ENCODE data around the gene UGT1A1. TPM values are rescaled to one million over a fixed set of nuclear protein-coding genes. Genes with fewer than 3 reads are reported as not detected.

UGT1A1 gene
- total RNA-seq, 1 experiment from 2014 or later = not detected

DNA sequence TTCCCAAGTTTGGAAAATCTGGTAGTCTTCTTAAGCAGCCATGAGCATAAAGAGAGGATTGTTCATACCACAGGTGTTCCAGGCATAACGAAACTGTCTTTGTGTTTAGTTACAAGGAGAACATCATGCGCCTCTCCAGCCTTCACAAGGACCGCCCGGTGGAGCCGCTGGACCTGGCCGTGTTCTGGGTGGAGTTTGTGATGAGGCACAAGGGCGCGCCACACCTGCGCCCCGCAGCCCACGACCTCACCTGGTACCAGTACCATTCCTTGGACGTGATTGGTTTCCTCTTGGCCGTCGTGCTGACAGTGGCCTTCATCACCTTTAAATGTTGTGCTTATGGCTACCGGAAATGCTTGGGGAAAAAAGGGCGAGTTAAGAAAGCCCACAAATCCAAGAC, 12.1 kb downstream of the UGT1A1 start:
- Histone ChIP-seq H3K9ac (ENCODE audit: low read length) (no peak overlapping the region), H3K4me3 (replicated peaks in 1 of 2; ENCODE audit: low read depth in 1 of 2, low read length in 2 of 2) (no peak overlapping the region), H3K79me2 (ENCODE audit: insufficient read depth, low read length) (no peaks in the 10 kb centered on the region), H3K9me2 (ENCODE audit: insufficient read depth) (no peaks in the 10 kb centered on the region), H3K27ac (ENCODE audit: low read depth, low read length) (no peak overlapping the region), H2AFZ (ENCODE audit: low read depth, low read length, poor library complexity, severe bottlenecking) (no peak overlapping the region), H3K4me1 (ENCODE audit: control insufficient read depth in 1 of 2, insufficient read depth in 2 of 2, low read length in 2 of 2) (no peaks in the 10 kb centered on the region), H3K4me2 (ENCODE audit: low read length) (no peak overlapping the region), H3K36me3 (ENCODE audit: control insufficient read depth in 1 of 2, insufficient read depth in 2 of 2, low read length in 2 of 2) (no peaks in the 10 kb centered on the region), H3K9me3 (ENCODE audit: control insufficient read depth in 1 of 2, insufficient read depth in 1 of 2, low read depth in 1 of 2, low read length in 2 of 2) (no peaks in the 10 kb centered on the region), H4K20me1 (ENCODE audit: insufficient read depth) (no peaks in the 10 kb centered on the region), H3K27me3 (ENCODE audit: insufficient read depth, low read length) (no peaks in the 10 kb centered on the region)
- no peak for ATAC-seq
- ChIA-PET POLR2A (no interaction called here), CTCF (no interaction called here), RAD21 (ENCODE audit: low non-redundant PET in 1 of 2, low total read pairs in 2 of 2, uncharacterized antibody in 2 of 2, unreplicated experiment in 2 of 2) (no interaction called here)
- DNase-seq (ENCODE audit: low read depth, low spot score) = no peak
- TF ChIP-seq, protein P1, sequence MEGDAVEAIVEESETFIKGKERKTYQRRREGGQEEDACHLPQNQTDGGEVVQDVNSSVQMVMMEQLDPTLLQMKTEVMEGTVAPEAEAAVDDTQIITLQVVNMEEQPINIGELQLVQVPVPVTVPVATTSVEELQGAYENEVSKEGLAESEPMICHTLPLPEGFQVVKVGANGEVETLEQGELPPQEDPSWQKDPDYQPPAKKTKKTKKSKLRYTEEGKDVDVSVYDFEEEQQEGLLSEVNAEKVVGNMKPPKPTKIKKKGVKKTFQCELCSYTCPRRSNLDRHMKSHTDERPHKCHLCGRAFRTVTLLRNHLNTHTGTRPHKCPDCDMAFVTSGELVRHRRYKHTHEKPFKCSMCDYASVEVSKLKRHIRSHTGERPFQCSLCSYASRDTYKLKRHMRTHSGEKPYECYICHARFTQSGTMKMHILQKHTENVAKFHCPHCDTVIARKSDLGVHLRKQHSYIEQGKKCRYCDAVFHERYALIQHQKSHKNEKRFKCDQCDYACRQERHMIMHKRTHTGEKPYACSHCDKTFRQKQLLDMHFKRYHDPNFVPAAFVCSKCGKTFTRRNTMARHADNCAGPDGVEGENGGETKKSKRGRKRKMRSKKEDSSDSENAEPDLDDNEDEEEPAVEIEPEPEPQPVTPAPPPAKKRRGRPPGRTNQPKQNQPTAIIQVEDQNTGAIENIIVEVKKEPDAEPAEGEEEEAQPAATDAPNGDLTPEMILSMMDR (IDR thresholded peaks at IDR 0.05 in 2 of 3, conservative IDR thresholded peaks at IDR 0.05 in 1 of 3; ENCODE audit: borderline replicate concordance in 1 of 3, insufficient read depth in 1 of 3, low read depth in 2 of 3, low read length in 2 of 3) = no peak
- TF ChIP-seq ELF1 (IDR thresholded peaks at IDR 0.05; ENCODE audit: borderline replicate concordance, low read depth) = no peak
- no peak for TF ChIP-seq EZH2 (IDR thresholded peaks at IDR 0.05)
- TF ChIP-seq, protein P2, sequence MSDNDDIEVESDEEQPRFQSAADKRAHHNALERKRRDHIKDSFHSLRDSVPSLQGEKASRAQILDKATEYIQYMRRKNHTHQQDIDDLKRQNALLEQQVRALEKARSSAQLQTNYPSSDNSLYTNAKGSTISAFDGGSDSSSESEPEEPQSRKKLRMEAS (IDR thresholded peaks at IDR 0.05) = no peak
- no peak for TF ChIP-seq SIN3A (IDR thresholded peaks at IDR 0.05; ENCODE audit: low read depth)
- TF ChIP-seq CBX3 (IDR thresholded peaks at IDR 0.05; ENCODE audit: low read depth) = no peak
- TF ChIP-seq, protein P3, sequence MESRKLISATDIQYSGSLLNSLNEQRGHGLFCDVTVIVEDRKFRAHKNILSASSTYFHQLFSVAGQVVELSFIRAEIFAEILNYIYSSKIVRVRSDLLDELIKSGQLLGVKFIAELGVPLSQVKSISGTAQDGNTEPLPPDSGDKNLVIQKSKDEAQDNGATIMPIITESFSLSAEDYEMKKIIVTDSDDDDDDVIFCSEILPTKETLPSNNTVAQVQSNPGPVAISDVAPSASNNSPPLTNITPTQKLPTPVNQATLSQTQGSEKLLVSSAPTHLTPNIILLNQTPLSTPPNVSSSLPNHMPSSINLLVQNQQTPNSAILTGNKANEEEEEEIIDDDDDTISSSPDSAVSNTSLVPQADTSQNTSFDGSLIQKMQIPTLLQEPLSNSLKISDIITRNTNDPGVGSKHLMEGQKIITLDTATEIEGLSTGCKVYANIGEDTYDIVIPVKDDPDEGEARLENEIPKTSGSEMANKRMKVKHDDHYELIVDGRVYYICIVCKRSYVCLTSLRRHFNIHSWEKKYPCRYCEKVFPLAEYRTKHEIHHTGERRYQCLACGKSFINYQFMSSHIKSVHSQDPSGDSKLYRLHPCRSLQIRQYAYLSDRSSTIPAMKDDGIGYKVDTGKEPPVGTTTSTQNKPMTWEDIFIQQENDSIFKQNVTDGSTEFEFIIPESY (IDR thresholded peaks at IDR 0.05; ENCODE audit: extremely low read depth, insufficient replicate concordance, low read length) = no peak
- TF ChIP-seq FOSL1 (IDR thresholded peaks at IDR 0.05; ENCODE audit: low read depth) = no peak
- TF ChIP-seq, protein P4, sequence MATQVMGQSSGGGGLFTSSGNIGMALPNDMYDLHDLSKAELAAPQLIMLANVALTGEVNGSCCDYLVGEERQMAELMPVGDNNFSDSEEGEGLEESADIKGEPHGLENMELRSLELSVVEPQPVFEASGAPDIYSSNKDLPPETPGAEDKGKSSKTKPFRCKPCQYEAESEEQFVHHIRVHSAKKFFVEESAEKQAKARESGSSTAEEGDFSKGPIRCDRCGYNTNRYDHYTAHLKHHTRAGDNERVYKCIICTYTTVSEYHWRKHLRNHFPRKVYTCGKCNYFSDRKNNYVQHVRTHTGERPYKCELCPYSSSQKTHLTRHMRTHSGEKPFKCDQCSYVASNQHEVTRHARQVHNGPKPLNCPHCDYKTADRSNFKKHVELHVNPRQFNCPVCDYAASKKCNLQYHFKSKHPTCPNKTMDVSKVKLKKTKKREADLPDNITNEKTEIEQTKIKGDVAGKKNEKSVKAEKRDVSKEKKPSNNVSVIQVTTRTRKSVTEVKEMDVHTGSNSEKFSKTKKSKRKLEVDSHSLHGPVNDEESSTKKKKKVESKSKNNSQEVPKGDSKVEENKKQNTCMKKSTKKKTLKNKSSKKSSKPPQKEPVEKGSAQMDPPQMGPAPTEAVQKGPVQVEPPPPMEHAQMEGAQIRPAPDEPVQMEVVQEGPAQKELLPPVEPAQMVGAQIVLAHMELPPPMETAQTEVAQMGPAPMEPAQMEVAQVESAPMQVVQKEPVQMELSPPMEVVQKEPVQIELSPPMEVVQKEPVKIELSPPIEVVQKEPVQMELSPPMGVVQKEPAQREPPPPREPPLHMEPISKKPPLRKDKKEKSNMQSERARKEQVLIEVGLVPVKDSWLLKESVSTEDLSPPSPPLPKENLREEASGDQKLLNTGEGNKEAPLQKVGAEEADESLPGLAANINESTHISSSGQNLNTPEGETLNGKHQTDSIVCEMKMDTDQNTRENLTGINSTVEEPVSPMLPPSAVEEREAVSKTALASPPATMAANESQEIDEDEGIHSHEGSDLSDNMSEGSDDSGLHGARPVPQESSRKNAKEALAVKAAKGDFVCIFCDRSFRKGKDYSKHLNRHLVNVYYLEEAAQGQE (IDR thresholded peaks at IDR 0.05; ENCODE audit: low read depth) = no peak
- no peak for TF ChIP-seq ZFX (IDR thresholded peaks at IDR 0.05)
- no peak for TF ChIP-seq POLR2A (IDR thresholded peaks at IDR 0.05; ENCODE audit: borderline replicate concordance, extremely low read depth, insufficient read depth, insufficient read length)
- no peak for TF ChIP-seq TCF7L2 (IDR thresholded peaks at IDR 0.05; ENCODE audit: borderline replicate concordance, extremely low read depth, insufficient read depth, insufficient read length)
- TF ChIP-seq SRF (IDR thresholded peaks at IDR 0.05; ENCODE audit: low read depth) = no peak
- TF ChIP-seq ZNF274 (IDR thresholded peaks at IDR 0.05; ENCODE audit: low read depth, low read length) = no peak
- TF ChIP-seq CEBPB (IDR thresholded peaks at IDR 0.05; ENCODE audit: low read depth) = no peak
- no peak for TF ChIP-seq JUND (IDR thresholded peaks at IDR 0.05)
- no peak for TF ChIP-seq RAD21 (IDR thresholded peaks at IDR 0.05; ENCODE audit: low read depth)
- BruUV-seq (replicated peaks) = no TSS peak
- intact Hi-C loops (cut with micrococcal nuclease) = no loop called here
